ENCODE results near the gene ADGRG3. TPM values are rescaled to one million over a fixed set of nuclear protein-coding genes. Genes with fewer than 3 reads are reported as not detected.

Gene ADGRG3
- total RNA-seq, 1 experiment from 2014 or later = not detected

DNA sequence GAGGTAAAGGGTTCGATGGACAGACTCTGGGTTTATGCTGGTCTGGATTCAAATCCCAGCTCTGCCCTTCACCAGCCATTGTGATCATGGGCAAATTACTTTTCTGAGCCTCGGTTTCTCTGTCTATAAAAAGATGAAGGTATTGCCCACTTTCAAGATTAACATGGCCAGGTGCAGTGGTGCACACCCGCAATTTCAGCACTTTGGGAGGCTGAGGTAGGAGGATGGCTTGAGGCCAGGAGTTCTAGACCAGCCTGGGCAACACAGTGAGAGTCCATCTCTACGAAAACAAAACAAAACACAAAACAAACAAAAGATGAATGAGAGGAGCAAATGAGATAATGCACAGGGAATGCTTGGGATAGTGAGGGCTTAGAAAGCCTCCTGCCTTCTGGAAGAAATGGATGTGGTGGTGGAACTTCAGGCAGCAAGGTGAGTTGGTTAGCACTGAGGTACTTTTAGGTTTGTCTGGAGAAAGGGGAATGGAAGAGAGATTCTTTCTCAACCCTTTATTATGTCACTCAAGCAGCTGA, 8.5 kb downstream of the ADGRG3 start:
- Mint-ChIP-seq H3K4me3 (ENCODE audit: low read depth, unreplicated experiment) (no peak overlapping the region), H3K27ac (ENCODE audit: unreplicated experiment) (no peak overlapping the region), H3K9me3 (ENCODE audit: low read depth, unreplicated experiment) (no peaks in the 10 kb centered on the region), H3K27me3 (ENCODE audit: unreplicated experiment) (peaks cover 73% of the 10 kb centered on the region), H3K36me3 (ENCODE audit: insufficient read depth, unreplicated experiment) (no peaks in the 10 kb centered on the region), H3K4me1 (ENCODE audit: low read depth, unreplicated experiment) (no peaks in the 10 kb centered on the region)
- intact Hi-C loops (cut with micrococcal nuclease; ENCODE audit: unreplicated experiment) = no loop called here
- BruUV-seq (replicated peaks) = no TSS peak
- no peak for DNase-seq
- CTCF ChIA-PET = no interaction called here
- TF ChIP-seq CTCF (IDR thresholded peaks at IDR 0.05; ENCODE audit: unreplicated experiment) = no peak

DNA sequence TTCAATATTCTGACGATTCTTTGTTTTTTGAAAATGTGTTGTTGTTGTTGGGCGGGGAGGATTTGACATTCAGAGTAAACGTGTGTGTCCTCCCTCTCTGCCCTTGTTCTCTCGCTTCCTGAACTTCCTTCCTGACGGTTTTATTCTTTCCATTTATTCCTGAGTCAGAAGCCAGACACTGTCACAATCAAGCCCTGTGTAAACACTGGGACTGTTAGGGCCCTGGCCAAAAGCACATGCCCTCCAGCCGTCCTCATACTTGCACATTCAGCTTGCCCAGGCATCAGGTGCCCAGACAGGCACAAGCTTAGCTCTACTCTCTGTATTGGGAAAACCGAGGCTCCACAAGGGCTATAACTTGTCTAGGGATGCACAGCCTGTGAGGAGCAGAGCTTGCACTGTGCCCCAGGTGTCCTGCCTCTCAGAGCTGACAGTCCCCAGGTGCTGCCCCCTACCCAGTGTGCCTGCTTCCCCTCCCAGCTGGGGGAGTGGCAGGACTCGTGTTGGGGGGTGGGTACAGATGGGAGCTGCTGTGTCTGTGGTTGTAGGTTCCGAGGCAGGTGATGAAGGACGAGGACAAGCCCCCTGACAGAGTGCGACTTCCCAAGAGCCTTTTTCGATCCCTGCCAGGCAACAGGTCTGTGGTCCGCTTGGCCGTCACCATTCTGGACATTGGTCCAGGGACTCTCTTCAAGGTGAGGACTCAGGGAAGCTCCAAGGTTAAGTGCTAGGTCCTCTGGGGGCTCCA, 9.7 kb downstream of the ADGRG3 start:
- Mint-ChIP-seq H3K27ac (ENCODE audit: unreplicated experiment) (no peak overlapping the region), H3K4me1 (ENCODE audit: low read depth, unreplicated experiment) (no peaks in the 10 kb centered on the region), H3K27me3 (ENCODE audit: unreplicated experiment) (peaks cover 63% of the 10 kb centered on the region), H3K36me3 (ENCODE audit: insufficient read depth, unreplicated experiment) (no peaks in the 10 kb centered on the region), H3K9me3 (ENCODE audit: low read depth, unreplicated experiment) (no peaks in the 10 kb centered on the region), H3K4me3 (ENCODE audit: low read depth, unreplicated experiment) (no peak overlapping the region)
- CTCF ChIA-PET = interaction anchor here (0.6 kb wide), 1 partner anchor 28 kb away, joined by 3 read pairs; no protein-coding TSS in a partner anchor
- intact Hi-C loops (cut with micrococcal nuclease; ENCODE audit: unreplicated experiment) = no loop called here
- no peak for TF ChIP-seq CTCF (IDR thresholded peaks at IDR 0.05; ENCODE audit: unreplicated experiment)
- no TSS peak for BruUV-seq (replicated peaks)
- no peak for DNase-seq

DNA sequence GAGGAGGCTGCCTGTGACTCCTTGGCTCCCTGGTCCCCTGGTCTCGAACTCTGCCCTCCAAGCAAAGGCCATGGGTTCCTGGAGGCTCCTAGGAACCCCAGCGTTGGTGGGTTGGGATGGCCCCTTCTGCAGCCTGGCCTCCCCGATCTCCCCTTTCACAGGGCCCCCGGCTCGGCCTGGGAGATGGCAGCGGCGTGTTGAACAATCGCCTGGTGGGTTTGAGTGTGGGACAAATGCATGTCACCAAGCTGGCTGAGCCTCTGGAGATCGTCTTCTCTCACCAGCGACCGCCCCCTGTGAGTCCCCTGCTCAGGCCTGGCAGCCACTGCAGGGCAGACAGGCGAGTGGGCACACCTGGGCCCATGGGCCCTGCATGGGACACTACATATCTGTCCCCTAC, 10.9 kb downstream of the ADGRG3 start:
- no peaks in the 10 kb centered on the region for H3K4me1 Mint-ChIP-seq (ENCODE audit: low read depth, unreplicated experiment)
- DNase-seq = no peak
- no peaks in the 10 kb centered on the region for H3K9me3 Mint-ChIP-seq (ENCODE audit: low read depth, unreplicated experiment)
- intact Hi-C loops (cut with micrococcal nuclease; ENCODE audit: unreplicated experiment) = no loop called here
- CTCF ChIA-PET = no interaction called here
- H3K36me3 Mint-ChIP-seq (ENCODE audit: insufficient read depth, unreplicated experiment) = no peaks in the 10 kb centered on the region
- H3K27ac Mint-ChIP-seq (ENCODE audit: unreplicated experiment) = no peak overlapping the region
- no peak overlapping the region for H3K4me3 Mint-ChIP-seq (ENCODE audit: low read depth, unreplicated experiment)
- TF ChIP-seq CTCF (IDR thresholded peaks at IDR 0.05; ENCODE audit: unreplicated experiment) = no peak
- H3K27me3 Mint-ChIP-seq (ENCODE audit: unreplicated experiment) = peaks cover 52% of the 10 kb centered on the region
- BruUV-seq (replicated peaks) = no TSS peak

GRCh38 chr16:57679767-57680482, 11.8 kb downstream of the ADGRG3 start:
- no peaks in the 10 kb centered on the region for H3K9me3 Mint-ChIP-seq (ENCODE audit: low read depth, unreplicated experiment)
- no peak for TF ChIP-seq CTCF (IDR thresholded peaks at IDR 0.05; ENCODE audit: unreplicated experiment)
- CTCF ChIA-PET = no interaction called here
- no TSS peak for BruUV-seq (replicated peaks)
- peaks cover 56% of the 10 kb centered on the region for H3K27me3 Mint-ChIP-seq (ENCODE audit: unreplicated experiment)
- H3K4me1 Mint-ChIP-seq (ENCODE audit: low read depth, unreplicated experiment) = no peaks in the 10 kb centered on the region
- no peak for DNase-seq
- no peaks in the 10 kb centered on the region for H3K36me3 Mint-ChIP-seq (ENCODE audit: insufficient read depth, unreplicated experiment)
- intact Hi-C loops (cut with micrococcal nuclease; ENCODE audit: unreplicated experiment) = no loop called here
- no peak overlapping the region for H3K4me3 Mint-ChIP-seq (ENCODE audit: low read depth, unreplicated experiment)
- H3K27ac Mint-ChIP-seq (ENCODE audit: unreplicated experiment) = no peak overlapping the region

Data from Calu3 (cell line).